Lower lobe of right lung (tissue), 2 donors: ENCODE measurements around the gene ATXN7. TPM values are rescaled to one million over a fixed set of nuclear protein-coding genes. Genes with fewer than 3 reads are reported as not detected.
A peak's percentile ranks its signal among the peaks of the same experiment; 100 is the strongest.

Experiments
- ATAC-seq, 2 donors: fragments of 200-7000 bp; cut with Tn5 transposase; one replicate each; pipeline ENCODE4 v1.9.1; 2020 to 2022; ENCODE audit warnings: mild to moderate bottlenecking in 2 of 2, moderate library complexity in 2 of 2
- DNase-seq: peaks from one replicate; pipeline ENCODE4 v3.0.0-alpha.2; 2020
- H3K27ac ChIP-seq: fragments of 200-600 bp; one replicate; pipeline ENCODE4 v1.8.0; 2022
- H3K27me3 ChIP-seq: fragments of 200-600 bp; one replicate; pipeline ENCODE4 v1.8.0; 2022; ENCODE audit warnings: low read depth
- H3K36me3 ChIP-seq: fragments of 200-600 bp; one replicate; pipeline ENCODE4 v1.8.0; 2022; ENCODE audit warnings: mild to moderate bottlenecking
- H3K4me1 ChIP-seq: fragments of 200-600 bp; one replicate; pipeline ENCODE4 v1.8.0; 2022
- H3K4me3 ChIP-seq: fragments of 200-600 bp; one replicate; pipeline ENCODE4 v1.8.0; 2022; ENCODE audit warnings: mild to moderate bottlenecking
- H3K9me3 ChIP-seq: fragments of 200-600 bp; one replicate; pipeline ENCODE4 v1.8.0; 2022
- intact Hi-C: fragments of 100-400 bp; cut with DNase I; formaldehyde crosslinking; loops from one replicate; pipeline ENCODE4 v1.11.0; 2022
- total RNA-seq: library from RNA; stranded (reverse); fragmentation: NEBNext Ultra II Directional; extraction: Animal tissue kit (Norgen Biotek cat#: 25700); gene quantifications from one replicate; pipeline ENCODE4 v1.2.1, GENCODE V29; 2021
- TF ChIP-seq, protein P1 (sequence below): fragments of 200-600 bp; IDR thresholded peaks from one replicate; pipeline ENCODE4 v1.8.0; 2022; ENCODE audit warnings: antibody characterized with exemption, mild to moderate bottlenecking
- donor health status: DM: no; HTN: yes; CAD: no; lungs with severe emphysema.

Gene ATXN7
- total RNA-seq, 1 donor from 2014 or later, result 37.3 TPM

DNA sequence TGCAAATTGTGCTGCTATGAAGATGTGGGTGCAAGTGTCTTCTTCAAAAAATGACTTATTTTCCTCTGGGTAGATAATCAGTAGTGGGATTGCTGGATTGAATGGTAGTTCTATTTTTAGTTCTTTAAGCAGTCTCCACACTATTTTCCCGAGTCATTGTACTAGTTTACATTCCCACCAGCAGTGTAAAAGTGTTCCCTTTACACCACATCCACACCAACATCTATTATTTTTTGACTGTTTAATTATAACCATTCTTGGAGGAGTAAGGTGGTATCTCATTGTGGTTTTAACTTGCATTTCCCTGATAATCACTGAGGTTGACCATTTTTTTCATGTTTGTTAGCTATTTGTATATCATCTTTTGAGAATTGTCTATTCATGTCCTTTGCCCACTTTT lies 179.3 kb downstream of the ATXN7 start:
- Histone ChIP-seq H3K27ac (no peak overlapping the region), H3K4me1 (no peaks in the 10 kb centered on the region), H3K4me3 (no peak overlapping the region), H3K36me3 (no peaks in the 10 kb centered on the region), H3K27me3 (no peaks in the 10 kb centered on the region), H3K9me3 (no peaks in the 10 kb centered on the region)
- ATAC-seq, result no peak
- DNase-seq, result no peak
- intact Hi-C loops, result no loop called here
- TF ChIP-seq, protein P1, sequence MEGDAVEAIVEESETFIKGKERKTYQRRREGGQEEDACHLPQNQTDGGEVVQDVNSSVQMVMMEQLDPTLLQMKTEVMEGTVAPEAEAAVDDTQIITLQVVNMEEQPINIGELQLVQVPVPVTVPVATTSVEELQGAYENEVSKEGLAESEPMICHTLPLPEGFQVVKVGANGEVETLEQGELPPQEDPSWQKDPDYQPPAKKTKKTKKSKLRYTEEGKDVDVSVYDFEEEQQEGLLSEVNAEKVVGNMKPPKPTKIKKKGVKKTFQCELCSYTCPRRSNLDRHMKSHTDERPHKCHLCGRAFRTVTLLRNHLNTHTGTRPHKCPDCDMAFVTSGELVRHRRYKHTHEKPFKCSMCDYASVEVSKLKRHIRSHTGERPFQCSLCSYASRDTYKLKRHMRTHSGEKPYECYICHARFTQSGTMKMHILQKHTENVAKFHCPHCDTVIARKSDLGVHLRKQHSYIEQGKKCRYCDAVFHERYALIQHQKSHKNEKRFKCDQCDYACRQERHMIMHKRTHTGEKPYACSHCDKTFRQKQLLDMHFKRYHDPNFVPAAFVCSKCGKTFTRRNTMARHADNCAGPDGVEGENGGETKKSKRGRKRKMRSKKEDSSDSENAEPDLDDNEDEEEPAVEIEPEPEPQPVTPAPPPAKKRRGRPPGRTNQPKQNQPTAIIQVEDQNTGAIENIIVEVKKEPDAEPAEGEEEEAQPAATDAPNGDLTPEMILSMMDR, result no peak

DNA sequence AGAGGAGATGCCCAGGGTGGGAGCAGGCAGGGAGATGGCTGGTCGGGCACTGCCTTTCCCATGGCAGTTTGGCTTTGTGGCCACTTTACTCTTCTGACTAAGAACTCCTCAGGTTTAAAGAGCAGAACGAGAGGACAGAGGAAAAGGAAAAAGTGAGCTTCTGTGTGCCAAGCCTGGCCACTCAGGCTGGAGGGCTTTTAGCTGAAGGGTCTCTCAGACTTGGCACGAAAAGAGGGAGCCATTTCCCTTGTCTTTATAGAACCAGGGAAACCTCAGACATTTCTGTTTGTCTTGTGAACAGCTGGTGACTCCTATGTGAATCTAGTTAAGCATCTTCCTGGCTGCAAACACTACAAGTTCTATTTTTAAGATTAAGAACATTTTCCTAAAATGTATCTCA lies 182.9 kb downstream of the ATXN7 start:
- no peaks in the 10 kb centered on the region for H3K9me3 ChIP-seq
- no peaks in the 10 kb centered on the region for H3K4me1 ChIP-seq
- DNase-seq (no peak), ATAC-seq (peak in 1 of 2 donors; percentile 32)
- intact Hi-C loops, result no loop called here
- H3K4me3 ChIP-seq, result no peak overlapping the region
- no peaks in the 10 kb centered on the region for H3K36me3 ChIP-seq
- H3K27me3 ChIP-seq, result no peaks in the 10 kb centered on the region
- TF ChIP-seq, protein P1, result no peak
- no peak overlapping the region for H3K27ac ChIP-seq

DNA sequence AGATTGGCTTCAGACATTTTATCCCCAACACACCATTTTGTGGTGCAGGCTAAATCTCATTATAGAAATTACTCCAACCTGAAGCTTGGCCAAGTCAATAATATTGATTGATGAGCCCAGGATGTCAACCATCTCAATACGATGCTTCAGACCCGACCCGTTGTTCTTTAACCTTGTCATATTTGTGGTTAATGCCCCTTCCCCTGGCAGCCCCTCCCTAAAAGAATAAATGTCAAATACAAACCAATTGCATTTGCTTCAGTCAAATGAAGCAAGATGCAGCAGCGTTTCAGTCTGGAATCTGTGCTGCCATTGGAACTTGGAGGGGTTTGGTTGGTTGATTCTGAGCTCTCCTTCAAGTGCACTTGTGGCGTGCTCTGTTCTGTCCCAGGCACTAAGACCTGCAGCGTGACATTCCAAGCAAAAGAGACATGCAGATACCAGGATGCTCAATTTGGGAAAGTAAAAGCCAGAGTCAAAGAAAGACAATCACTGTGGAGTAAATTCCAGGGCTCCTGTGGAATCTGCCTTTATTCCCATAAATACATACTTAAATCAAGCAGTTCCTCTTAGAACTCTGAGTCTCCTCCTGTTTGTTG lies 183.4 kb downstream of the ATXN7 start:
- peak; percentile 56 to 61 for ATAC-seq
- H3K27ac ChIP-seq, result no peak overlapping the region
- H3K27me3 ChIP-seq, result no peaks in the 10 kb centered on the region
- H3K36me3 ChIP-seq, result no peaks in the 10 kb centered on the region
- H3K9me3 ChIP-seq, result no peaks in the 10 kb centered on the region
- intact Hi-C loops, result no loop called here
- H3K4me3 ChIP-seq, result no peak overlapping the region
- no peak for DNase-seq
- TF ChIP-seq, protein P1, result no peak
- H3K4me1 ChIP-seq, result no peaks in the 10 kb centered on the region

DNA sequence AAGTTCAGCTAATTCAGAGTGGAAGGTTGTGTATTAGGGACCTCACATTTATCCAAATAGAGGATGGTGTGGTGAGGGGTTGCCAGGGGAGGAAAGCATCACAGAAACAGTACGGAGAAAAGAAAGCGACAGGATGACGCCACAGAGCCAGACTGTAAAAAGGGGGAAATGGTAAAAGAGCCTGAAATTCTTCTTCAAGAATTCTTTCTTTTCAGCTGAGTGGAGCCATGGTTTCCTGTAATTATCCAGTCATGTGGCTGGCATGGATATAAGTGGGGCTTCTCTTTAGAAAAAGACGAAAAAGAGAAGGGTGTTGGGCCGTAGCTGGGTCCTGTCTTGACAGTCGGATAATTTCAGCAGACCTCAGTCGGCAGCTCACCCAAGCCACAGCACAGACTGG lies 184.1 kb downstream of the ATXN7 start:
- Histone ChIP-seq H3K9me3 (no peaks in the 10 kb centered on the region), H3K27ac (no peak overlapping the region), H3K4me3 (no peak overlapping the region), H3K27me3 (no peaks in the 10 kb centered on the region), H3K36me3 (no peaks in the 10 kb centered on the region), H3K4me1 (no peaks in the 10 kb centered on the region)
- ATAC-seq (no peak), DNase-seq (no peak)
- intact Hi-C loops, result no loop called here
- TF ChIP-seq, protein P1, result no peak

DNA sequence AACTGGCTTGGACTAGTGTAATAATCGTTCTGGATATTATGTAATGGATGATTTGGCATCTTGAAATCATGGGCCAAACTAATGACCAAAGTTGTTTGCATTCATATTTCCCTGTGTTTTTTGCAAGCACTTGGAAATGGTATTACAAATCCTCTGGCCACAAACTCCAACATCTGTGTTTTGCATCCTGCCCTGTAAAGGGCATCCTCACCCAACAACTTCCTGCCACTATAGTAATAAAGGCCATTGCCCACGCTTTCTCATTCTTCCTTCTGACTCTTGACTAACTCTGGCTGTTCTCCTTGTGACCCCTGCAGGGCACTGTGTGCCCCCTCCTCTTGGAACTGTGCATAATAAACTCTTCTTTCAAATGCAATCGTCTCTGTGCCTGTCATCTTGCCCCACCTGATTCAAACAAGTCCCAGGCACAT lies 185.0 kb downstream of the ATXN7 start:
- Histone ChIP-seq H3K9me3 (no peaks in the 10 kb centered on the region), H3K36me3 (no peaks in the 10 kb centered on the region), H3K4me3 (no peak overlapping the region), H3K4me1 (no peaks in the 10 kb centered on the region), H3K27me3 (no peaks in the 10 kb centered on the region), H3K27ac (no peak overlapping the region)
- ATAC-seq (no peak), DNase-seq (no peak)
- TF ChIP-seq, protein P1, result no peak
- intact Hi-C loops, result no loop called here
